GM12874 (cell line): ENCODE results near the gene ADCY5.

Source experiments
- TF ChIP-seq, protein P1 (sequence below): IDR thresholded peaks from 2 replicates; pipeline ENCODE4 v1.5.1; 2011; ENCODE audit warnings: low read depth, mild to moderate bottlenecking, control low read depth, low read length, moderate library complexity; ENCODE audit not compliant: insufficient read depth

The ADCY5 gene

DNA sequence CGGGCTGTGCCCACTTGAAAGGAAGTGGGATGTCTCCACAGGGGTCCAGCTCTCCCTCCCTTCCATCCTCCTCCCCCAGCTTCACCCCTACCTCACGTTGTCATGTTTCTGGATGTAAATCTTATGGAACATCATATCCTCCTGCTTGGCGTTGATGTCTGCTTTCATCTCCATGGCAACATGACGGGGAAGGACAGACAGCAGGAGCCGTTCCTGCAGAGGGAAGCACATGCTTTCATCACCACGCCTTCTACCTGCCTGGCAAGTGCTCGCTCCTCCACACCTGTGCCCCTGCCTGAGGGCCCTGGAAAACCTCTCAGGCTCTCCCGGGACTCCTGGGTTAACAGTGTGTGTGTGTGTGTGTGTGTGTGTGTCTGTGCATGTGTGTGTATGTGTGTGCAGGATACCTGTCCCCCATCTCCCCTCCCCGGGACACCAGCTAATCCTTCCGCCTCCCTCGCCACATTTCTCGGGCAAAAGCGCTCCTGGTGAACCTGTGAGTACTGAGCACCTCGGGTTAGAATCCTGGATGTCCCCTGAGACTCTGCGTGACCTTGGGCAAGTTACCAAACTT is 101.1 kb downstream of the ADCY5 start:
- TF ChIP-seq, protein P1, sequence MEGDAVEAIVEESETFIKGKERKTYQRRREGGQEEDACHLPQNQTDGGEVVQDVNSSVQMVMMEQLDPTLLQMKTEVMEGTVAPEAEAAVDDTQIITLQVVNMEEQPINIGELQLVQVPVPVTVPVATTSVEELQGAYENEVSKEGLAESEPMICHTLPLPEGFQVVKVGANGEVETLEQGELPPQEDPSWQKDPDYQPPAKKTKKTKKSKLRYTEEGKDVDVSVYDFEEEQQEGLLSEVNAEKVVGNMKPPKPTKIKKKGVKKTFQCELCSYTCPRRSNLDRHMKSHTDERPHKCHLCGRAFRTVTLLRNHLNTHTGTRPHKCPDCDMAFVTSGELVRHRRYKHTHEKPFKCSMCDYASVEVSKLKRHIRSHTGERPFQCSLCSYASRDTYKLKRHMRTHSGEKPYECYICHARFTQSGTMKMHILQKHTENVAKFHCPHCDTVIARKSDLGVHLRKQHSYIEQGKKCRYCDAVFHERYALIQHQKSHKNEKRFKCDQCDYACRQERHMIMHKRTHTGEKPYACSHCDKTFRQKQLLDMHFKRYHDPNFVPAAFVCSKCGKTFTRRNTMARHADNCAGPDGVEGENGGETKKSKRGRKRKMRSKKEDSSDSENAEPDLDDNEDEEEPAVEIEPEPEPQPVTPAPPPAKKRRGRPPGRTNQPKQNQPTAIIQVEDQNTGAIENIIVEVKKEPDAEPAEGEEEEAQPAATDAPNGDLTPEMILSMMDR = no peak

DNA sequence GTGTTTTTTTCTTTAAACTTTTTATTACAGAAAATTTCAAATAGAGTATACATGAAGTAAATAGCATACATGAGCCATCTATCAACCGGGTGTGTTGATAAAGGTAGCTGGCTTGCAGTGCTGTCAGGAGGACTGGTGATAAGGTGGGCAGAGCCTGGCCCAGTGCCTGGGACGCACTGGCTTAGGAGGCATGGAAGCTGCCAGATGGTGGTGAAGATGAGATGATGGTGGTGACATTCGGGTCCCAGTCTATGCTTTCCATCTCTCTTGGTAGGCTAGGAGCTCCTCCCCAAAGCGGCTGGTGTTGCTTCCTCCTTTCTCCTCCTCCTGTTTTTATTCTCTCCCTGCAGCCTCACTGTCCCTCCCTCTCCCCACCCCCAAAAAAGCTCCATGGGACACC is 101.7 kb downstream of the ADCY5 start:
- TF ChIP-seq, protein P1 = no peak

DNA sequence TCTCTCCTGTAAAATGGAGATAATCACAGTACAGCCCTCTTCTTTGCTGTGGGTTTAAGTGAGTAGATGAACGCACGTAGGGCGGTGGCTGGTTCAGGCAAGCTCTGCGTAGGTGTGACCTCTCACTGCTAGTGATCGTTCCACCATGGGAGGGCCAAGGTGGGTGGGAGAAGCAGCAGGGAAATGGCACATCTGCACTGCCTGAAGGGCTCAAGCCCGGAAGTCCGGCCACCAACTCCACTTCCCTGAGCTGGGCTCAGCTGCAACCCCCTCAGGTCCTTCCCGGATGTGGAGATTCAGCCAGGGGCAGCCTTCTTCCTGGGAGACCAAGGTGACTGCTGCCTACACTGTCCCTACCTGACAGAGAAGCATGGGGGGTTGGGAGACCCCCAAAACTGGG is 102.9 kb downstream of the ADCY5 start:
- TF ChIP-seq, protein P1 = no peak

DNA sequence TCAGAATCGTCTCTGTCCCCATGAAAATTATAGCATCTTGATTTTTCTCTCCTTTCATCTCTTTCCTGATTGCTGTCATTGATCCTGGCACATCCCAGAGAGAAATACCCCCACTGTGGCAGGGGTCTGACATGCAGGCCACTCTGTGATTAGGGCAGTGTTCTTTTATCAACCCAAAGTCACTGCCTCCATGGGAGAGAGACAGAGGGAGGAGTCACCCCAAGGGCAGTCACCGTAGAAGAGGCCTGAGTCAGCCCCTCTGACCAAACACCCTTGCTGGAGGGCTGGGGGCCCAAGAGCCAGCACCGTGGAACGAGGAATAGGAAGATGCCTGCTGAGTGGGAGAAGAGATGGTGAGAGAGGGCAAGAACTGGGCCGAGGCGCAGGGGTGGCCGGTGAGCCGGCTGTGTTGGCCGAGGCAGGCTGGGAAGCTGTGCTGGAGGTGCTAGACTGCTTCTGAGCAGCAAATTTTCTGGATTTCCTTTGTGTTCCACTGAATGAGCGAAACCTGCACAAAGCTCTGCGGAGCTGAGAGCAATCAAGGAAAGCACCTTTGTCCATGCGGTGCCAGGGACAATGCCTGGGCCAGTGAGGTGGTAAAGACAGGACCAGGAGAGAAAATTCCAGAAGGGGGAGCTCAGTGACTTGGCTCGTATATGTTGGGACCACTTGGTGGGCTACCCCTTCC is 103.8 kb downstream of the ADCY5 start:
- TF ChIP-seq, protein P1 = no peak

DNA sequence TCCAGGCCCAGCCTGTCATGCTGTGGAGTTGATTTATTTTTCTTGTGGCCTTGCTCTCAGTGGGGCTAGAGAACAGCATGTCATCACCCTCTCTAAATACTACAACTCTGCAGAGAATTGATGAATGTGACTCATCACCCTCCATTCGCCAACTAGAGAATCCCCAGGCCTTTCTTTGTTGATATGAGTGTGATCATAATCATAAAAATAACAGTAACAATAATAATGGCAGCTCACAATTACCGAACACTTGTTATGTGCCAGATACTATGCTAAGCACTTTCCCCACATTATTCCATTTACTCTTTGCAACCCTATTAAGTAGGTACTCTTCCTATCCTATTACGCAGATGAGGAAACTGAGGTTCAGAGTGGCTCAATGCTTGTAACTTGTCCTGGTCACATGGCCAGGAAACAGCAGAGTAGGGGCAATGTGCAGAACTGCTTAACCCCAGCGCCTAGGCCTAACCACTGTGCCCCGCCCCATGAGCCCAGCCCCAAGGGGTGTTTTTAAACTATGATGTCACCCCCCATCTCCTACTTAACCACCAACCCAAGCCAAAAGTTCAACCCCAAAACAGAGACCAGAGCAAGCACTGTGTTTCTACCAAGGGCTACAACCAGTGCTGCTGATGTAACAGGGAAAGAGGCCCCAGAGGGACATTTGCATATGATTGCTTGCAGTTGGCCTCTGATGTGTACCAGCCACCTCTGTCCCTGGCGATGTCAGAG is 104.5 kb downstream of the ADCY5 start:
- TF ChIP-seq, protein P1 = no peak

DNA sequence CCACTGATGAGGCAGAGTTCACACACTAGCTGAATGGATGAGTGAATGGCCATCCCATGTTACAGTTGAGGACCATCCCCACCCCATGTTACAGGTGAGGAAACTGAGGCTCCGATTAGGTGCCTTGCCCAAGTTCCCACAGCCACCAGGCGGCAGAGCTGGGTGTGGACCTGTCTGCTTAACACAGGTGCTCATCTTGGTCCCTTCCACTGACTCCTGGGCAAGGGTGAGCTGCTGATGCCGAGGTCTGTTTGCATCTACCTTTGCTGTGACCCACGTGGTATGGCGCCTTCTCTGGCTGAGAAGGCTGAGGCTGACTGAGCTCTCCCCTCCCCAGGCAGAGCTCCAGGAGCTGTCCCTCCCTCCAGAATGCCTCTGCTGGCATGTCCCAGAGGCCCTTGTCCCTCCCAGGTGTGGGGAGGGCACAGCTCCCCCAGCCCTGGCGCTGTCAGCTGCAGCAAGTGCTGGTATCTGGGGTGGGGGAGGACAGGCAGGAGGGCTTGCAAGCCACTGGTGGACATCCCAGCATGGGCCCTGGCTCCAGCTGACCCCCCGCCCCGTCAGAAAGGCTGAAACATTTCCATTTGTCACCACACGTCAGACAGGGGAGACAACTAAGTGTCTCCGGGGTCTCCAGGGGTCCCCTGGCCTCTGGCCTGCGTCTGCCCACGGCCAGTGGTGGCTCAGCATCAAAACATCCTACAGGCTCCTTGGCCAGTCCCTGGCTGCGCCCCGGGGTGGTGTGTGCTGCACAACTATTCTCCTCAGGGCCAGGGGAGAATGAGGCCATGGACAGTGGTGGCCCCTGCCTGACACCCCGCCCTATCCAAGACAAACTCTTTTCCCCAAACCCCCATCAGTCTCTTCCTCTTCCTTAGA is 105.4 kb downstream of the ADCY5 start:
- TF ChIP-seq, protein P1 = no peak

DNA sequence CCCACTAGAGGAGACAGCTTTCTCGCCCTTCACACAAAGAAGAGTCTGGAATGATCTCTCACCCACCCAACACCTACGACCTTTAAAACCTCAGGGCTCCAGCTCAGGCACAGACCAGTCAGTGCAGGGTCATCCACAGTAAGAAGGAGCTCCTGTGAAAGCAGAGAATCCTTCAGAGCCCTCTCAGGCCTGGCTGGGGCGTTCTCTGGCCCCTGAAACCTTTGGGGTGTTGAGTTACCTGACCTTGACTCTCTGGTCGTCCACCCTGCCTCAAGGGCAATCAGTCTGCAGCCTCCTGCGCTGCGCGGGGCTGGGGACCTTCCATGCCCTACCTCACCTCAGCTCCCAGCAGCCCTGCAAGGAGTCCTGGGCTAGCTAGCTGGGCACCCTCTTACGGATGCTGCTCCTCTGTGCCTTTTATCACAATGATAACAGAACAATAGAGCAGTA is 106.2 kb downstream of the ADCY5 start:
- TF ChIP-seq, protein P1 = no peak
